Measurements from ENCODE around the gene TTLL5.

DNA sequence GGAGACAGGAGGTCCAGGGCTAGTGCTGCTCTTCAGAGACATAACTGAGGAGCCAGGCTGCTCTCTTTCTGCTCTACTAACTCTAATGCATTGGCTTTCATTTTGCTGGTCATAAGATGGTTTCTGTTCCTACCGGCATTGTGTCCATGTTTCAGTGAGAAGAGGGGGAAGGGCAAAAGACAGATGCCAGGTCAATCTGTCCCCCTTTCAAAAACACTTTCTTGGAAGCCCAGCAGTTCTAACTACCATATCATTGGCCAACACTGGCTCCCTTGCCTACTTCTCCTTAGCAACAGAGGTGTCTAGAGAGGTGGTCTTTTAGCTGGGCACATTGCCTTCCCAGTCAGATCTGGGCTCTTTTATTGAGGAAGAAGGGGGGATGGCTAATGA lies 256.9 kb downstream of the TTLL5 start:
- TF ChIP-seq, protein P1, sequence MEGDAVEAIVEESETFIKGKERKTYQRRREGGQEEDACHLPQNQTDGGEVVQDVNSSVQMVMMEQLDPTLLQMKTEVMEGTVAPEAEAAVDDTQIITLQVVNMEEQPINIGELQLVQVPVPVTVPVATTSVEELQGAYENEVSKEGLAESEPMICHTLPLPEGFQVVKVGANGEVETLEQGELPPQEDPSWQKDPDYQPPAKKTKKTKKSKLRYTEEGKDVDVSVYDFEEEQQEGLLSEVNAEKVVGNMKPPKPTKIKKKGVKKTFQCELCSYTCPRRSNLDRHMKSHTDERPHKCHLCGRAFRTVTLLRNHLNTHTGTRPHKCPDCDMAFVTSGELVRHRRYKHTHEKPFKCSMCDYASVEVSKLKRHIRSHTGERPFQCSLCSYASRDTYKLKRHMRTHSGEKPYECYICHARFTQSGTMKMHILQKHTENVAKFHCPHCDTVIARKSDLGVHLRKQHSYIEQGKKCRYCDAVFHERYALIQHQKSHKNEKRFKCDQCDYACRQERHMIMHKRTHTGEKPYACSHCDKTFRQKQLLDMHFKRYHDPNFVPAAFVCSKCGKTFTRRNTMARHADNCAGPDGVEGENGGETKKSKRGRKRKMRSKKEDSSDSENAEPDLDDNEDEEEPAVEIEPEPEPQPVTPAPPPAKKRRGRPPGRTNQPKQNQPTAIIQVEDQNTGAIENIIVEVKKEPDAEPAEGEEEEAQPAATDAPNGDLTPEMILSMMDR (IDR thresholded peaks at IDR 0.05; ENCODE audit: low read depth, low read length, poor library complexity, severe bottlenecking) = no peak
- TF ChIP-seq EZH2phosphoT487 (IDR thresholded peaks at IDR 0.05; ENCODE audit: borderline replicate concordance, low read length) = no peak

All from DOHH2 (cell line).